GM06990 (cell line): ENCODE results near the gene FAM9A.
"Not testable (repeated sequence)": the region's sequence is repeated elsewhere in the genome, so short reads cannot be mapped to it uniquely, and the experiment has no call there.

Source experiments
- DNase-seq: peaks from one replicate; pipeline ENCODE4 v3.0.0-alpha.2; 2011; ENCODE audit not compliant: insufficient read length; ENCODE audit errors: extremely low read depth
- H3K27me3 ChIP-seq: replicated peaks from 2 replicates; pipeline ENCODE4 v1.6.0; 2011; ENCODE audit warnings: low read length; ENCODE audit not compliant: control insufficient read depth, insufficient read depth
- H3K36me3 ChIP-seq: 2 replicates; pipeline ENCODE4 v1.5.1; 2011; ENCODE audit warnings: low read length; ENCODE audit not compliant: control insufficient read depth, insufficient read depth
- H3K4me3 ChIP-seq: replicated peaks from 2 replicates; pipeline ENCODE4 v1.5.1; 2011; ENCODE audit warnings: low read depth, mild to moderate bottlenecking, control low read depth, low read length
- TF ChIP-seq, protein P1 (sequence below): IDR thresholded peaks from 2 replicates; pipeline ENCODE4 v1.5.1; 2011; ENCODE audit warnings: low read length, control low read depth, mild to moderate bottlenecking, inconsistent platforms; ENCODE audit not compliant: insufficient read depth, poor library complexity, severe bottlenecking

Gene FAM9A

GRCh38 chrX:8803326-8803725 lies 2.1 kb upstream of the FAM9A start:
- no peaks in the 10 kb centered on the region for H3K36me3 ChIP-seq
- TF ChIP-seq, protein P1, sequence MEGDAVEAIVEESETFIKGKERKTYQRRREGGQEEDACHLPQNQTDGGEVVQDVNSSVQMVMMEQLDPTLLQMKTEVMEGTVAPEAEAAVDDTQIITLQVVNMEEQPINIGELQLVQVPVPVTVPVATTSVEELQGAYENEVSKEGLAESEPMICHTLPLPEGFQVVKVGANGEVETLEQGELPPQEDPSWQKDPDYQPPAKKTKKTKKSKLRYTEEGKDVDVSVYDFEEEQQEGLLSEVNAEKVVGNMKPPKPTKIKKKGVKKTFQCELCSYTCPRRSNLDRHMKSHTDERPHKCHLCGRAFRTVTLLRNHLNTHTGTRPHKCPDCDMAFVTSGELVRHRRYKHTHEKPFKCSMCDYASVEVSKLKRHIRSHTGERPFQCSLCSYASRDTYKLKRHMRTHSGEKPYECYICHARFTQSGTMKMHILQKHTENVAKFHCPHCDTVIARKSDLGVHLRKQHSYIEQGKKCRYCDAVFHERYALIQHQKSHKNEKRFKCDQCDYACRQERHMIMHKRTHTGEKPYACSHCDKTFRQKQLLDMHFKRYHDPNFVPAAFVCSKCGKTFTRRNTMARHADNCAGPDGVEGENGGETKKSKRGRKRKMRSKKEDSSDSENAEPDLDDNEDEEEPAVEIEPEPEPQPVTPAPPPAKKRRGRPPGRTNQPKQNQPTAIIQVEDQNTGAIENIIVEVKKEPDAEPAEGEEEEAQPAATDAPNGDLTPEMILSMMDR = no peak
- H3K4me3 ChIP-seq = no peak overlapping the region
- DNase-seq = no peak
- H3K27me3 ChIP-seq = no peaks in the 10 kb centered on the region

GRCh38 chrX:8800351-8800750 lies 832 bp downstream of the FAM9A start:
- not testable (repeated sequence) for H3K36me3 ChIP-seq, H3K27me3 ChIP-seq, DNase-seq, H3K4me3 ChIP-seq

GRCh38 chrX:8799281-8799680 lies 1.9 kb downstream of the FAM9A start:
- H3K36me3 ChIP-seq, H3K4me3 ChIP-seq, H3K27me3 ChIP-seq, DNase-seq: not testable (repeated sequence)

DNA sequence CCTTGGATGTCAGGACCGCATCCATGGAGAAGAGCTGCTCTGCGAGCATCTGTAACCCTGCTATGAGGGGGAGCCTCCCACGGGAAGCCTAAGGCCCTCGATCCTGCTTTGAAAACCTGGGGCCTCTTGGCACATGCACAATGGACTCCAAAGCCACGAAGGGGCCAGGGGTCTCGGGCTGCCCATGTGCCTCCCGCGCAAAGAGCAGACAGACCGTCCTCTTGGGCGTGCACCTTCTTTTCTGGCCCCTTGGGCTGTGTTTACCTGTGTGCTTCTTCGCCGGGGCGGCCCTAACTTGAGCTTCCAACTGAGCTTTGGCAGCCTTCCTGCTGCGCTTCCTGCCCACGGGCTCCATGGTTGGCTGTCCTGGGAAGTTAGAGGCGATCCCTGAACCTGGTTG lies 2.5 kb downstream of the FAM9A start:
- not testable (repeated sequence) for H3K27me3 ChIP-seq, DNase-seq, H3K36me3 ChIP-seq, H3K4me3 ChIP-seq

GRCh38 chrX:8787119-8787518 lies 14.1 kb downstream of the FAM9A start:
- H3K36me3 ChIP-seq, H3K27me3 ChIP-seq, DNase-seq, H3K4me3 ChIP-seq: not testable (repeated sequence)

GRCh38 chrX:8784162-8784561 lies 17.0 kb downstream of the FAM9A start:
- no peak overlapping the region for H3K4me3 ChIP-seq
- H3K36me3 ChIP-seq = no peaks in the 10 kb centered on the region
- no peak for DNase-seq
- no peaks in the 10 kb centered on the region for H3K27me3 ChIP-seq
- TF ChIP-seq, protein P1 = no peak

- no peak overlapping the region for H3K4me3 ChIP-seq
- H3K36me3 ChIP-seq = no peaks in the 10 kb centered on the region
- H3K27me3 ChIP-seq = no peaks in the 10 kb centered on the region
- TF ChIP-seq, protein P1 = no peak
- DNase-seq = no peak
Measured at GRCh38 chrX:8783714-8784098, 17.5 kb downstream of the FAM9A start.

- TF ChIP-seq, protein P1 = peak; percentile 63
- Histone ChIP-seq H3K4me3 (no peak overlapping the region), H3K36me3 (no peaks in the 10 kb centered on the region), H3K27me3 (no peaks in the 10 kb centered on the region)
- DNase-seq = peak; percentile 37
Measured at GRCh38 chrX:8783097-8783713, 18.0 kb downstream of the FAM9A start.
